GM12878 (cell line): ENCODE measurements around the gene HPS3. TPM values are rescaled to one million over a fixed set of nuclear protein-coding genes. Genes with fewer than 3 reads are reported as not detected.

Source experiments
- ATAC-seq: fragments of 200-7000 bp; cut with Tn5 transposase; 3 replicates; pipeline ENCODE4 v1.9.1; 2020; ENCODE audit warnings: mild to moderate bottlenecking, moderate library complexity
- BruUV-seq: library from RNA; stranded (reverse); fragments of 400-500 nt; replicated peaks from 2 replicates; lab custom pipeline; 2021; lab: Mats Ljungman, UMichigan
- CTCF ChIA-PET: fragments of 300-600 bp; sonication (Branson Sonifier 250); formaldehyde crosslinking; extraction: SDS; loops from one replicate; lab custom pipeline; 2021; ENCODE audit warnings: inconsistent platforms; lab: Yijun Ruan, JAX
- POLR2A ChIA-PET: fragments of 350-600 bp; formaldehyde crosslinking; extraction: SDS; loops from one replicate; lab custom pipeline; 2021; ENCODE audit warnings: inconsistent platforms; lab: Charles Lee
- RAD21 ChIA-PET: fragments of 300-600 bp; sonication (Branson Sonifier 250); formaldehyde crosslinking; loops from one replicate; lab custom pipeline; 2023; ENCODE audit warnings: antibody characterized with exemption; ENCODE audit not compliant: unreplicated experiment; lab: Charles Lee
- SMC1A ChIA-PET: fragments of 300-600 bp; sonication (Branson Sonifier 250); formaldehyde crosslinking; loops from one replicate; lab custom pipeline; 2023; ENCODE audit not compliant: unreplicated experiment, uncharacterized antibody; lab: Charles Lee
- DNase-seq: peaks from one replicate; pipeline ENCODE4 v3.0.0-alpha.2; 2011; ENCODE audit warnings: low read depth, low spot score
- FAIRE-seq: peaks from 3 replicates; lab custom pipeline; 2011; peaks lifted over from hg19 to GRCh38; lab: Jason Lieb, UNC
- H2AFZ ChIP-seq: 2 replicates; pipeline ENCODE4 v1.6.0; 2011; ENCODE audit warnings: low read depth, low read length, control low read depth; ENCODE audit not compliant: control insufficient read depth
- H3K27ac ChIP-seq: 2 replicates; pipeline ENCODE4 v1.5.1; 2011; ENCODE audit warnings: control low read depth; ENCODE audit not compliant: control insufficient read depth, insufficient read depth
- H3K27me3 ChIP-seq, 2 experiments: replicated peaks in 1 of 2; 2 replicates each; pipeline versions ENCODE4 v1.6.0 to v1.6.1; 2011; ENCODE audit warnings: low read length in 1 of 2; ENCODE audit not compliant: control insufficient read depth in 2 of 2, insufficient read depth in 2 of 2
- H3K36me3 ChIP-seq, 2 experiments: 2 replicates each; pipeline ENCODE4 v1.5.1; 2011; ENCODE audit warnings: low read length in 1 of 2; ENCODE audit not compliant: control insufficient read depth in 2 of 2, insufficient read depth in 2 of 2
- H3K4me1 ChIP-seq: 2 replicates; pipeline ENCODE4 v1.6.1; 2011; ENCODE audit warnings: mild to moderate bottlenecking, low read length, moderate library complexity, mixed read lengths; ENCODE audit not compliant: control insufficient read depth, insufficient read depth
- H3K4me2 ChIP-seq: 2 replicates; pipeline ENCODE4 v1.6.0; 2011; ENCODE audit warnings: control low read depth; ENCODE audit not compliant: control insufficient read depth, insufficient read depth
- H3K4me3 ChIP-seq: fragments of 200-600 bp; sonication (generic); 2 replicates; pipeline ENCODE4 v1.5.1; 2016
- H3K79me2 ChIP-seq: 2 replicates; pipeline ENCODE4 v1.6.0; 2011; ENCODE audit warnings: low read length; ENCODE audit not compliant: control insufficient read depth, insufficient read depth
- H3K9ac ChIP-seq: 2 replicates; pipeline ENCODE4 v1.8.0; 2011; ENCODE audit warnings: low read length, control low read depth, mixed read lengths; ENCODE audit not compliant: control insufficient read depth, insufficient read depth
- H3K9me3 ChIP-seq: replicated peaks from 3 replicates; pipeline ENCODE4 v1.5.1; 2011; ENCODE audit warnings: mild to moderate bottlenecking, low read length; ENCODE audit not compliant: control insufficient read depth, insufficient read depth
- H4K20me1 ChIP-seq: 2 replicates; pipeline ENCODE4 v1.6.0; 2011; ENCODE audit not compliant: control insufficient read depth, insufficient read depth
- ASH2L ChIP-seq: fragments of 300-600, 200-600 bp; sonication (generic); IDR thresholded peaks from 2 replicates; pipeline ENCODE4 v1.6.1; 2017; ENCODE audit warnings: low read depth, mild to moderate bottlenecking, borderline replicate concordance
- ATF7 ChIP-seq: fragments of 450-650 bp; IDR thresholded peaks from 2 replicates; pipeline ENCODE4 v1.6.1; 2016; ENCODE audit warnings: low read depth, mild to moderate bottlenecking
- HCFC1 ChIP-seq: fragments of 150-350 bp; IDR thresholded peaks from 2 replicates; pipeline ENCODE4 v1.6.1; 2014; ENCODE audit warnings: low read length
- JUND ChIP-seq: IDR thresholded peaks from 2 replicates; pipeline ENCODE4 v1.6.1; 2012; ENCODE audit warnings: low read depth, mild to moderate bottlenecking, low read length, improper control_type of control experiment, moderate library complexity
- KAT2A ChIP-seq: conservative IDR thresholded peaks from 2 replicates; pipeline ENCODE4 v1.6.1; 2011; ENCODE audit warnings: low read depth, low read length; ENCODE audit not compliant: control insufficient read depth
- PAX8 ChIP-seq: fragments of 450-650 bp; IDR thresholded peaks from 2 replicates; pipeline ENCODE4 v1.6.1; 2017; ENCODE audit warnings: mild to moderate bottlenecking, moderate library complexity
- PML ChIP-seq: IDR thresholded peaks from 2 replicates; pipeline ENCODE4 v1.6.1; 2012; ENCODE audit warnings: low read length, inconsistent platforms
- POU2F2 ChIP-seq: IDR thresholded peaks from 3 replicates; pipeline ENCODE4 v1.6.1; 2011; ENCODE audit warnings: low read depth, mild to moderate bottlenecking, low read length, borderline replicate concordance
- SIN3A ChIP-seq: IDR thresholded peaks from 2 replicates; pipeline ENCODE4 v1.6.1; 2012; ENCODE audit warnings: low read depth, low read length, improper control_type of control experiment
- SMC3 ChIP-seq: IDR thresholded peaks from 2 replicates; pipeline ENCODE4 v1.6.1; 2011; ENCODE audit warnings: low read length, improper control_type of control experiment, borderline replicate concordance
- SPI1 ChIP-seq: IDR thresholded peaks from 2 replicates; pipeline ENCODE4 v1.6.1; 2011; ENCODE audit warnings: low read depth, mild to moderate bottlenecking, low read length, moderate library complexity, borderline replicate concordance; ENCODE audit not compliant: insufficient read depth
- TCF12 ChIP-seq: IDR thresholded peaks from 2 replicates; pipeline ENCODE4 v1.6.1; 2011; ENCODE audit warnings: low read depth, mild to moderate bottlenecking, low read length
- ZZZ3 ChIP-seq: IDR thresholded peaks from 2 replicates; pipeline ENCODE4 v1.6.1; 2011; ENCODE audit warnings: low read depth; ENCODE audit not compliant: control insufficient read depth, insufficient read length
- WGBS: methylation state at CpG from one replicate; pipeline ENCODE4 v1.1.6; 2016; ENCODE audit warnings: low lambda C conversion rate; ENCODE audit not compliant: insufficient replicate concordance, insufficient coverage; ENCODE audit errors: missing lambda C conversion rate; 5-methylcytosine and 5-hydroxymethylcytosine counted together
- in situ Hi-C: fragments of 300-500 bp; cut with MboI; formaldehyde crosslinking; loops from 9 replicates; pipeline ENCODE4 v1.14.3; 2018; ENCODE audit warnings: mixed read lengths
- intact Hi-C: fragments of 100-400 bp; cut with micrococcal nuclease; formaldehyde crosslinking; loops from one replicate; pipeline ENCODE4 v1.14.2; 2022; ENCODE audit not compliant: unreplicated experiment
- polyA plus RNA-seq, 11 experiments: library from polyadenylated mRNA; depleted of rRNA in 4 of 11; unstranded in 6 of 11; stranded (reverse) in 5 of 11; fragments of >200 nt; fragmentation: Nextera tagmentation in 4 of 11; fragmentation: Illumina TruSeq in 1 of 11; extraction: Ambion mirVana in 4 of 11; extraction: Trizol in 1 of 11; gene quantifications; 1 replicate in 1 of 11; 2 replicates in 10 of 11; pipeline versions ENCODE4 v1.2.1 to v1.2.3, GENCODE V29; 2011 to 2016; ENCODE audit warnings: inconsistent platforms in 2 of 11, missing spikeins in 2 of 11, low read depth in 1 of 11
- total RNA-seq, 4 experiments: library from RNA; depleted of rRNA in 3 of 4; stranded (reverse); fragments of >200 nt in 3 of 4; fragmentation: Illumina TruSeq in 1 of 4; extraction: Trizol in 1 of 4; gene quantifications; 2 replicates each; pipeline versions ENCODE4 v1.2.1 to v1.2.3, GENCODE V29; 2013 to 2021
- TF ChIP-seq, protein P1 (sequence below): fragments of 450-650 bp; formaldehyde crosslinking; IDR thresholded peaks from 2 replicates; pipeline ENCODE4 v1.4.0; 2022; ENCODE audit warnings: mild to moderate bottlenecking, moderate library complexity
- TF ChIP-seq, protein P2 (sequence below): fragments of 150-350 bp; IDR thresholded peaks from 2 replicates; pipeline ENCODE4 v1.6.1; 2014; ENCODE audit warnings: mild to moderate bottlenecking, low read depth, low read length
- TF ChIP-seq, protein P3 (sequence below): IDR thresholded peaks from 2 replicates; pipeline ENCODE4 v1.6.1; 2011; ENCODE audit warnings: low read depth, mild to moderate bottlenecking, low read length, moderate library complexity, borderline replicate concordance; ENCODE audit errors: extremely low read depth
- TF ChIP-seq, protein P4 (sequence below): fragments of 450-650 bp; IDR thresholded peaks from 2 replicates; pipeline ENCODE4 v1.6.1; 2014; ENCODE audit warnings: mild to moderate bottlenecking

HPS3 gene
- total and polyA plus RNA-seq, 10 of the 15 experiments (the other 5 are each of a cell fraction or from before 2014, with no cell fraction given) = 2.7 to 26.5 (median 14.8) TPM

DNA sequence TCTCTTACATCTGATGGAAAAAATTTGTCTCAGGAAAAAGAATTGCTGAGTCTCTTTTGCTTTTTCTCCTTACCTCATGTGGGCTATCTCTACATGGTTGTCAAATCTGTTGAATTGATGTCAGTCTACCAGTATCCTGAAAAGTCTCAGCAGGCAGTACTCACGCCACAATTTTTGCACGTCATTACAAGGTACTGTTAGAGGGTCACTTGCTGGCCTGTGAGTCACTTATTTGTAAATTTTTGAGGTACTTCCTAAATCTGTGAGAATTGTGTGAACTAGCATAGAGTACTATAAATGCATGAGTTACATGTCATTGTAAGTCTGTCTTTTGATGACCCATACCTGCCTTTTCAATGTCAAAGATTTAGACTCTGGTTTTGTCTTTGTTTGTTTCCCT, 15.9 kb downstream of the HPS3 start (continued):
- TF ChIP-seq KAT2A = no peak
- TF ChIP-seq ASH2L = no peak
- TF ChIP-seq ATF7 = no peak
- TF ChIP-seq SMC3 = no peak
- TF ChIP-seq, protein P1, sequence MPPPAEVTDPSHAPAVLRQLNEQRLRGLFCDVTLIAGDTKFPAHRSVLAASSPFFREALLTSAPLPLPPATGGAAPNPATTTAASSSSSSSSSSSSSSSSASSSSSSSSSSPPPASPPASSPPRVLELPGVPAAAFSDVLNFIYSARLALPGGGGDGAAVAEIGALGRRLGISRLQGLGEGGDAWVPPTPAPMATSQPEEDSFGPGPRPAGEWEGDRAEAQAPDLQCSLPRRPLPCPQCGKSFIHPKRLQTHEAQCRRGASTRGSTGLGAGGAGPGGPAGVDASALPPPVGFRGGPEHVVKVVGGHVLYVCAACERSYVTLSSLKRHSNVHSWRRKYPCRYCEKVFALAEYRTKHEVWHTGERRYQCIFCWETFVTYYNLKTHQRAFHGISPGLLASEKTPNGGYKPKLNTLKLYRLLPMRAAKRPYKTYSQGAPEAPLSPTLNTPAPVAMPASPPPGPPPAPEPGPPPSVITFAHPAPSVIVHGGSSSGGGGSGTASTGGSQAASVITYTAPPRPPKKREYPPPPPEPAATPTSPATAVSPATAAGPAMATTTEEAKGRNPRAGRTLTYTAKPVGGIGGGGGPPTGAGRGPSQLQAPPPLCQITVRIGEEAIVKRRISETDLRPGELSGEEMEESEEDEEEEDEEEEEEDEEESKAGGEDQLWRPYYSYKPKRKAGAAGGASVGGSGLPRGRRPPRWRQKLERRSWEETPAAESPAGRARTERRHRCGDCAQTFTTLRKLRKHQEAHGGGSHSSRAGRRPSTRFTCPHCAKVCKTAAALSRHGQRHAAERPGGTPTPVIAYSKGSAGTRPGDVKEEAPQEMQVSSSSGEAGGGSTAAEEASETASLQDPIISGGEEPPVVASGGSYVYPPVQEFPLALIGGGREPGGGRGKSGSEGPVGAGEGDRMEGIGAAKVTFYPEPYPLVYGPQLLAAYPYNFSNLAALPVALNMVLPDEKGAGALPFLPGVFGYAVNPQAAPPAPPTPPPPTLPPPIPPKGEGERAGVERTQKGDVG (CRISPR knock-in tag) = no peak
- no peak for TF ChIP-seq TCF12
- TF ChIP-seq POU2F2 = no peak
- no peak for TF ChIP-seq JUND
- TF ChIP-seq PAX8 = no peak

DNA sequence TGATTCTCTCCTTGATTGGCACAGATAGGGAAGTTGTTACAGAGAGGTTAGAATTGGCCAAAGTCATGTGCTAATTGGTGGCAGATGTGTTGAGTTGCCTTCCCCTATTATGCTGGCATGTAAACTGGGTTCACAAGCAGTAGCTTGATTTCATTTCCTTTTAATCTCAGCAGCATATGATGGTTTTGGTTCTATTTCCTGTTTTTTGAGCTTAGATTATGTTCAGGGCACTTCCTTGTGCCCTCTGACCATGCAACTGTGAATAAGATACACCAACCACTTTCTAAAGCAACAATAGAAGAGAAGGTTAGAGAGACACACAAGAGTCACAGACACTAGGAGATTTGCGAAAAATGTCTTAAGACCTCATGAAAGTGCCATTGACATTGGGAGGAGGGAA, 16.5 kb downstream of the HPS3 start:
- Histone ChIP-seq H2AFZ (no peak overlapping the region), H4K20me1 (no peaks in the 10 kb centered on the region), H3K4me3 (no peak overlapping the region), H3K79me2 (no peaks in the 10 kb centered on the region), H3K27me3 (no peaks in the 10 kb centered on the region), H3K36me3 (peaks cover 0 to 2% of the 10 kb centered on the region in 2 experiments; a peak in 1 of 4 replicates), H3K9ac (no peak overlapping the region), H3K27ac (no peak overlapping the region), H3K4me2 (peak overlapping the region; percentile 5; the same call in 1 of the 2 replicates), H3K9me3 (no peaks in the 10 kb centered on the region), H3K4me1 (peaks cover 16% of the 10 kb centered on the region; the same call in 1 of the 2 replicates)
- SMC1A ChIA-PET = interaction anchor here (1.0 to 1.5 kb wide), 5 partner anchors 12 to 24 kb away, joined by 3 to 7 read pairs (median 3); no protein-coding TSS in a partner anchor
- DNase-seq (no peak), ATAC-seq (peak; percentile 89), FAIRE-seq (no peak)
- CTCF ChIA-PET = interaction anchor here (0.9 to 1.9 kb wide), 2 partner anchors 23 to 26 kb away, joined by 3 to 15 read pairs; no protein-coding TSS in a partner anchor
- BruUV-seq = no TSS peak
- in situ Hi-C loops (no loop called here), intact Hi-C loops (no loop called here)
- WGBS = 88% methylated on average over 1 of the region's 1 CpG
- RAD21 ChIA-PET = interaction anchor here (0.9 to 1.6 kb wide), 3 partner anchors 16 to 129 kb away, joined by 3 to 5 read pairs (median 3); partner anchors contain the start of gene HPS3
- POLR2A ChIA-PET = interaction anchor here (0.8 to 1.1 kb wide), 2 partner anchors 10 to 16 kb away, joined by 3 read pairs; partner anchors contain the start of gene HPS3
- peak; percentile 58; the same call in 1 of the 2 replicates for TF ChIP-seq SPI1
- no peak for TF ChIP-seq KAT2A
- TF ChIP-seq, protein P2, sequence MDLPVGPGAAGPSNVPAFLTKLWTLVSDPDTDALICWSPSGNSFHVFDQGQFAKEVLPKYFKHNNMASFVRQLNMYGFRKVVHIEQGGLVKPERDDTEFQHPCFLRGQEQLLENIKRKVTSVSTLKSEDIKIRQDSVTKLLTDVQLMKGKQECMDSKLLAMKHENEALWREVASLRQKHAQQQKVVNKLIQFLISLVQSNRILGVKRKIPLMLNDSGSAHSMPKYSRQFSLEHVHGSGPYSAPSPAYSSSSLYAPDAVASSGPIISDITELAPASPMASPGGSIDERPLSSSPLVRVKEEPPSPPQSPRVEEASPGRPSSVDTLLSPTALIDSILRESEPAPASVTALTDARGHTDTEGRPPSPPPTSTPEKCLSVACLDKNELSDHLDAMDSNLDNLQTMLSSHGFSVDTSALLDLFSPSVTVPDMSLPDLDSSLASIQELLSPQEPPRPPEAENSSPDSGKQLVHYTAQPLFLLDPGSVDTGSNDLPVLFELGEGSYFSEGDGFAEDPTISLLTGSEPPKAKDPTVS = no peak
- TF ChIP-seq, protein P3, sequence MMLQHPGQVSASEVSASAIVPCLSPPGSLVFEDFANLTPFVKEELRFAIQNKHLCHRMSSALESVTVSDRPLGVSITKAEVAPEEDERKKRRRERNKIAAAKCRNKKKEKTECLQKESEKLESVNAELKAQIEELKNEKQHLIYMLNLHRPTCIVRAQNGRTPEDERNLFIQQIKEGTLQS = no peak
- TF ChIP-seq SIN3A = no peak
- no peak for TF ChIP-seq ZZZ3
- TF ChIP-seq, protein P4, sequence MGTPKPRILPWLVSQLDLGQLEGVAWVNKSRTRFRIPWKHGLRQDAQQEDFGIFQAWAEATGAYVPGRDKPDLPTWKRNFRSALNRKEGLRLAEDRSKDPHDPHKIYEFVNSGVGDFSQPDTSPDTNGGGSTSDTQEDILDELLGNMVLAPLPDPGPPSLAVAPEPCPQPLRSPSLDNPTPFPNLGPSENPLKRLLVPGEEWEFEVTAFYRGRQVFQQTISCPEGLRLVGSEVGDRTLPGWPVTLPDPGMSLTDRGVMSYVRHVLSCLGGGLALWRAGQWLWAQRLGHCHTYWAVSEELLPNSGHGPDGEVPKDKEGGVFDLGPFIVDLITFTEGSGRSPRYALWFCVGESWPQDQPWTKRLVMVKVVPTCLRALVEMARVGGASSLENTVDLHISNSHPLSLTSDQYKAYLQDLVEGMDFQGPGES = no peak
- no peak for TF ChIP-seq PML
- no peak for TF ChIP-seq HCFC1
